A549 (cell line): ENCODE results near the gene WDR82. TPM values are rescaled to one million over a fixed set of nuclear protein-coding genes. Genes with fewer than 3 reads are reported as not detected.

Source experiments
- ATAC-seq, 2 experiments: fragments of 200-7000 bp in 1 of 2; fragments of >200 bp in 1 of 2; cut with Nextera tagmentation in 1 of 2; cut with Tn5 transposase in 1 of 2; 3 replicates each; pipeline versions ENCODE4 v1.8.0 to v1.9.1; 2018 to 2020; ENCODE audit warnings: mild to moderate bottlenecking in 1 of 2, moderate library complexity in 1 of 2
- CTCF ChIA-PET: fragments of 300-600 bp; sonication (Branson Sonifier 250); formaldehyde crosslinking; extraction: SDS; loops from one replicate; lab custom pipeline; 2021; ENCODE audit warnings: antibody characterized with exemption, inconsistent platforms; lab: Yijun Ruan, JAX
- POLR2A ChIA-PET: fragments of 350-600 bp; formaldehyde crosslinking; extraction: SDS; loops from one replicate; lab custom pipeline; 2021; ENCODE audit warnings: antibody characterized with exemption, inconsistent platforms; lab: Yijun Ruan, JAX
- DNase-seq, 2 experiments: peaks; one replicate each; pipeline versions ENCODE4 v3.0.0 to v3.0.0-alpha.2; 2011 to 2016; ENCODE audit warnings: low read depth in 1 of 2, low spot score in 1 of 2
- FAIRE-seq: peaks from 2 replicates; lab custom pipeline; 2011; peaks lifted over from hg19 to GRCh38; lab: Jason Lieb, UNC
- H3K27ac ChIP-seq, 2 experiments: fragments of >200 bp; sonication (Bioruptor Twin); formaldehyde crosslinking; 3 replicates each; pipeline ENCODE4 v1.5.1; 2016 to 2017
- H3K4me1 ChIP-seq: fragments of >200 bp; sonication (Bioruptor Twin); formaldehyde crosslinking; 3 replicates; pipeline ENCODE4 v1.6.1; 2016
- H3K4me2 ChIP-seq: fragments of >200 bp; sonication (Bioruptor Twin); formaldehyde crosslinking; 3 replicates; pipeline ENCODE4 v1.6.1; 2016
- H3K4me3 ChIP-seq: fragments of >200 bp; sonication (Bioruptor Twin); formaldehyde crosslinking; 3 replicates; pipeline ENCODE4 v1.5.1; 2016
- H3K9me3 ChIP-seq: fragments of >200 bp; sonication (Bioruptor Twin); formaldehyde crosslinking; 3 replicates; pipeline ENCODE4 v1.6.1; 2016
- BHLHE40 ChIP-seq: IDR thresholded peaks from 2 replicates; pipeline ENCODE4 v1.6.1; 2012; ENCODE audit warnings: low read depth, low read length, inconsistent platforms
- CHD4 ChIP-seq: fragments of 200-600 bp; sonication (generic); IDR thresholded peaks from 2 replicates; pipeline ENCODE4 v1.6.1; 2016; ENCODE audit warnings: antibody characterized with exemption, mild to moderate bottlenecking, borderline replicate concordance
- EHF ChIP-seq: fragments of 250-450 bp; sonication (Bioruptor Pico); IDR thresholded peaks from 2 replicates; pipeline ENCODE4 v1.5.0; 2020; ENCODE audit warnings: mild to moderate bottlenecking
- EHMT2 ChIP-seq: fragments of 200-600 bp; sonication (generic); IDR thresholded peaks from 2 replicates; pipeline ENCODE4 v1.6.1; 2016; ENCODE audit warnings: antibody characterized with exemption, low read depth, mild to moderate bottlenecking, moderate library complexity
- FOSL2 ChIP-seq, 2 experiments: fragments of 450-650 bp in 1 of 2; fragments of >200 bp in 1 of 2; sonication (Bioruptor Twin) in 1 of 2; formaldehyde crosslinking; IDR thresholded peaks; 2 replicates each; pipeline versions ENCODE4 v1.5.0 to v1.6.1; 2016 to 2020; ENCODE audit warnings: mild to moderate bottlenecking in 1 of 2, moderate library complexity in 1 of 2
- GATA3 ChIP-seq: IDR thresholded peaks from 2 replicates; pipeline ENCODE4 v1.6.1; 2012; ENCODE audit warnings: borderline replicate concordance
- KDM1A ChIP-seq: fragments of 200-600 bp; sonication (generic); IDR thresholded peaks from 2 replicates; pipeline ENCODE4 v1.6.1; 2016; ENCODE audit warnings: low read depth, mild to moderate bottlenecking
- KDM5A ChIP-seq: fragments of 200-600 bp; sonication (generic); IDR thresholded peaks from 2 replicates; pipeline ENCODE4 v1.6.1; 2016; ENCODE audit warnings: antibody characterized with exemption, mild to moderate bottlenecking
- PBX3 ChIP-seq: IDR thresholded peaks from 2 replicates; pipeline ENCODE4 v1.6.1; 2012
- PHF8 ChIP-seq: fragments of 200-600 bp; sonication (generic); IDR thresholded peaks from 2 replicates; pipeline ENCODE4 v1.6.1; 2016; ENCODE audit warnings: low read depth, mild to moderate bottlenecking, antibody characterized with exemption, moderate library complexity, borderline replicate concordance
- RAD21 ChIP-seq, 2 experiments: fragments of >200 bp in 1 of 2; sonication (Bioruptor Twin) in 1 of 2; formaldehyde crosslinking in 1 of 2; IDR thresholded peaks in 1 of 2; conservative IDR thresholded peaks in 1 of 2; 2 replicates in 1 of 2; 3 replicates in 1 of 2; pipeline ENCODE4 v1.6.1; 2012 to 2018; ENCODE audit warnings: inconsistent platforms in 1 of 2
- RARB ChIP-seq: fragments of 250-450 bp; sonication (Bioruptor Pico); IDR thresholded peaks from 2 replicates; pipeline ENCODE4 v1.8.0; 2021; ENCODE audit warnings: mild to moderate bottlenecking, moderate library complexity
- RCOR1 ChIP-seq: fragments of 150-350 bp; IDR thresholded peaks from 2 replicates; pipeline ENCODE4 v1.6.1; 2014; ENCODE audit warnings: antibody characterized with exemption, low read length, low read depth
- SMC3 ChIP-seq: fragments of >200 bp; sonication (Bioruptor Twin); formaldehyde crosslinking; IDR thresholded peaks from 3 replicates; pipeline ENCODE4 v1.6.1; 2018; ENCODE audit warnings: inconsistent platforms
- TP53 ChIP-seq: fragments of 250-450 bp; sonication (Bioruptor Pico); IDR thresholded peaks from 2 replicates; pipeline ENCODE4 v1.5.0; 2021; ENCODE audit warnings: mild to moderate bottlenecking, moderate library complexity
- ZC3H11A ChIP-seq: fragments of 450-650 bp; IDR thresholded peaks from 2 replicates; pipeline ENCODE4 v1.6.1; 2014; ENCODE audit warnings: antibody characterized with exemption, mild to moderate bottlenecking
- WGBS: methylation state at CpG from one replicate; pipeline ENCODE4 v1.1.6; 2017; ENCODE audit errors: missing lambda C conversion rate; 5-methylcytosine and 5-hydroxymethylcytosine counted together
- polyA plus RNA-seq, 4 experiments: library from polyadenylated mRNA; depleted of rRNA in 3 of 4; stranded (reverse); fragments of >200 nt; fragmentation: RNase III in 1 of 4; extraction: RNeasy Plus Mini Kit Qiagen cat#74134 plus additional on column Dnase treatment in 1 of 4; gene quantifications; 2 replicates in 3 of 4; 3 replicates in 1 of 4; pipeline ENCODE4 v1.2.3, GENCODE V29; 2011 to 2017
- TF ChIP-seq, protein P1 (sequence below): fragments of 200-600 bp; sonication (generic); IDR thresholded peaks from 2 replicates; pipeline ENCODE4 v1.6.1; 2016; ENCODE audit warnings: antibody characterized with exemption, mild to moderate bottlenecking, moderate library complexity
- TF ChIP-seq, protein P2 (sequence below): fragments of 250-450 bp; sonication (Bioruptor Pico); IDR thresholded peaks from 2 replicates; pipeline ENCODE4 v1.5.0; 2021; ENCODE audit warnings: mild to moderate bottlenecking, moderate library complexity, borderline replicate concordance
- TF ChIP-seq, protein P3 (sequence below): fragments of >200 bp; sonication (Bioruptor Twin); formaldehyde crosslinking; IDR thresholded peaks from 3 replicates; pipeline ENCODE4 v1.5.1; 2016

WDR82 gene
- polyA plus RNA-seq, 2 of the 4 experiments (the other 2 are of a cell fraction): 50.6 to 52.7 TPM

- H3K4me1 ChIP-seq: peaks cover 18% of the 10 kb centered on the region
- CTCF ChIA-PET: interaction anchor here (0.7 to 17.0 kb wide), 28 partner anchors 8 to 156 kb away, joined by 3 to 311 read pairs (median 4); partner anchors contain the start of genes DNAH1, TLR9 and WDR82
- WGBS: 90% methylated on average over 8 of the region's 20 CpGs
- ATAC-seq: no peak
- no peak overlapping the region for H3K4me3 ChIP-seq
- FAIRE-seq: no peak
- no peak for DNase-seq
- no peak overlapping the region for H3K27ac ChIP-seq
- no peaks in the 10 kb centered on the region for H3K9me3 ChIP-seq
- TF ChIP-seq PHF8 (no peak), KDM1A (no peak), ZC3H11A (no peak)
- TF ChIP-seq, protein P1, sequence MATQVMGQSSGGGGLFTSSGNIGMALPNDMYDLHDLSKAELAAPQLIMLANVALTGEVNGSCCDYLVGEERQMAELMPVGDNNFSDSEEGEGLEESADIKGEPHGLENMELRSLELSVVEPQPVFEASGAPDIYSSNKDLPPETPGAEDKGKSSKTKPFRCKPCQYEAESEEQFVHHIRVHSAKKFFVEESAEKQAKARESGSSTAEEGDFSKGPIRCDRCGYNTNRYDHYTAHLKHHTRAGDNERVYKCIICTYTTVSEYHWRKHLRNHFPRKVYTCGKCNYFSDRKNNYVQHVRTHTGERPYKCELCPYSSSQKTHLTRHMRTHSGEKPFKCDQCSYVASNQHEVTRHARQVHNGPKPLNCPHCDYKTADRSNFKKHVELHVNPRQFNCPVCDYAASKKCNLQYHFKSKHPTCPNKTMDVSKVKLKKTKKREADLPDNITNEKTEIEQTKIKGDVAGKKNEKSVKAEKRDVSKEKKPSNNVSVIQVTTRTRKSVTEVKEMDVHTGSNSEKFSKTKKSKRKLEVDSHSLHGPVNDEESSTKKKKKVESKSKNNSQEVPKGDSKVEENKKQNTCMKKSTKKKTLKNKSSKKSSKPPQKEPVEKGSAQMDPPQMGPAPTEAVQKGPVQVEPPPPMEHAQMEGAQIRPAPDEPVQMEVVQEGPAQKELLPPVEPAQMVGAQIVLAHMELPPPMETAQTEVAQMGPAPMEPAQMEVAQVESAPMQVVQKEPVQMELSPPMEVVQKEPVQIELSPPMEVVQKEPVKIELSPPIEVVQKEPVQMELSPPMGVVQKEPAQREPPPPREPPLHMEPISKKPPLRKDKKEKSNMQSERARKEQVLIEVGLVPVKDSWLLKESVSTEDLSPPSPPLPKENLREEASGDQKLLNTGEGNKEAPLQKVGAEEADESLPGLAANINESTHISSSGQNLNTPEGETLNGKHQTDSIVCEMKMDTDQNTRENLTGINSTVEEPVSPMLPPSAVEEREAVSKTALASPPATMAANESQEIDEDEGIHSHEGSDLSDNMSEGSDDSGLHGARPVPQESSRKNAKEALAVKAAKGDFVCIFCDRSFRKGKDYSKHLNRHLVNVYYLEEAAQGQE: no peak
- TF ChIP-seq, protein P2, sequence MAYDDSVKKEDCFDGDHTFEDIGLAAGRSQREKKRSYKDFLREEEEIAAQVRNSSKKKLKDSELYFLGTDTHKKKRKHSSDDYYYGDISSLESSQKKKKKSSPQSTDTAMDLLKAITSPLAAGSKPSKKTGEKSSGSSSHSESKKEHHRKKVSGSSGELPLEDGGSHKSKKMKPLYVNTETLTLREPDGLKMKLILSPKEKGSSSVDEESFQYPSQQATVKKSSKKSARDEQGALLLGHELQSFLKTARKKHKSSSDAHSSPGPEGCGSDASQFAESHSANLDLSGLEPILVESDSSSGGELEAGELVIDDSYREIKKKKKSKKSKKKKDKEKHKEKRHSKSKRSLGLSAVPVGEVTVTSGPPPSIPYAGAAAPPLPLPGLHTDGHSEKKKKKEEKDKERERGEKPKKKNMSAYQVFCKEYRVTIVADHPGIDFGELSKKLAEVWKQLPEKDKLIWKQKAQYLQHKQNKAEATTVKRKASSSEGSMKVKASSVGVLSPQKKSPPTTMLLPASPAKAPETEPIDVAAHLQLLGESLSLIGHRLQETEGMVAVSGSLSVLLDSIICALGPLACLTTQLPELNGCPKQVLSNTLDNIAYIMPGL (CRISPR knock-in tag): no peak
- POLR2A ChIA-PET: no interaction called here
- H3K4me2 ChIP-seq: no peak overlapping the region
Observed at GRCh38 chr3:52292247-52293065, 14.0 kb upstream of the WDR82 start.

GRCh38 chr3:52291508-52292181, 13.2 kb upstream of the WDR82 start:
- WGBS: 63% methylated on average over 4 of the region's 7 CpGs
- CTCF ChIA-PET: interaction anchor here (0.7 to 17.0 kb wide), 27 partner anchors 9 to 157 kb away, joined by 3 to 311 read pairs (median 5); partner anchors contain the start of genes DNAH1, TLR9 and WDR82
- Histone ChIP-seq H3K9me3 (no peaks in the 10 kb centered on the region), H3K4me1 (peaks cover 20% of the 10 kb centered on the region), H3K27ac (no peak overlapping the region), H3K4me2 (no peak overlapping the region), H3K4me3 (no peak overlapping the region)
- POLR2A ChIA-PET: no interaction called here
- TF ChIP-seq GATA3 (no peak), ZC3H11A (no peak), TP53 (no peak), CHD4 (no peak), BHLHE40 (no peak), RARB (CRISPR knock-in tag) (no peak), RCOR1 (no peak), RAD21 (conservative IDR thresholded peaks at IDR 0.05 in 1 of 2, IDR thresholded peaks at IDR 0.05 in 1 of 2) (peak; percentile 79 to 82), SMC3 (peak; percentile 75), KDM5A (no peak), EHF (no peak), FOSL2 (IDR thresholded peaks at IDR 0.05) (no peak), FOSL2 (CRISPR knock-in tag; IDR thresholded peaks at IDR 0.05) (no peak), PBX3 (no peak), PHF8 (no peak), EHMT2 (no peak)
- TF ChIP-seq, protein P3, sequence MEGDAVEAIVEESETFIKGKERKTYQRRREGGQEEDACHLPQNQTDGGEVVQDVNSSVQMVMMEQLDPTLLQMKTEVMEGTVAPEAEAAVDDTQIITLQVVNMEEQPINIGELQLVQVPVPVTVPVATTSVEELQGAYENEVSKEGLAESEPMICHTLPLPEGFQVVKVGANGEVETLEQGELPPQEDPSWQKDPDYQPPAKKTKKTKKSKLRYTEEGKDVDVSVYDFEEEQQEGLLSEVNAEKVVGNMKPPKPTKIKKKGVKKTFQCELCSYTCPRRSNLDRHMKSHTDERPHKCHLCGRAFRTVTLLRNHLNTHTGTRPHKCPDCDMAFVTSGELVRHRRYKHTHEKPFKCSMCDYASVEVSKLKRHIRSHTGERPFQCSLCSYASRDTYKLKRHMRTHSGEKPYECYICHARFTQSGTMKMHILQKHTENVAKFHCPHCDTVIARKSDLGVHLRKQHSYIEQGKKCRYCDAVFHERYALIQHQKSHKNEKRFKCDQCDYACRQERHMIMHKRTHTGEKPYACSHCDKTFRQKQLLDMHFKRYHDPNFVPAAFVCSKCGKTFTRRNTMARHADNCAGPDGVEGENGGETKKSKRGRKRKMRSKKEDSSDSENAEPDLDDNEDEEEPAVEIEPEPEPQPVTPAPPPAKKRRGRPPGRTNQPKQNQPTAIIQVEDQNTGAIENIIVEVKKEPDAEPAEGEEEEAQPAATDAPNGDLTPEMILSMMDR: peak; percentile 63
- DNase-seq: no peak
- no peak for FAIRE-seq
- peak in 1 of 2 experiments; percentile 39; a peak in 3 of 6 replicates for ATAC-seq
